B cell (primary cell): ENCODE results near the gene UCHL3. TPM values are rescaled to one million over a fixed set of nuclear protein-coding genes. Genes with fewer than 3 reads are reported as not detected.

Source experiments
- ATAC-seq: fragments of 200-7000 bp; cut with Tn5 transposase; one replicate; pipeline ENCODE4 v1.10.0; 2021; ENCODE audit warnings: low read depth, mild to moderate bottlenecking, moderate number of reproducible peaks, moderate library complexity
- CTCF ChIA-PET: fragments of 350-600 bp; sonication (Branson Sonifier 250); formaldehyde crosslinking; loops from one replicate; lab custom pipeline; 2021; ENCODE audit warnings: antibody characterized with exemption, inconsistent platforms; lab: Charles Lee
- POLR2A ChIA-PET: fragments of 350-600 bp; sonication (Branson Sonifier 250); formaldehyde crosslinking; loops from one replicate; lab custom pipeline; 2021; ENCODE audit warnings: antibody characterized with exemption; lab: Charles Lee
- DNase-seq: peaks from one replicate; pipeline ENCODE4 v3.0.0; 2013
- H2AFZ ChIP-seq: 2 replicates; pipeline ENCODE4 v1.6.1; 2012; ENCODE audit warnings: mild to moderate bottlenecking, low read depth, low read length; ENCODE audit not compliant: insufficient read depth, poor library complexity, severe bottlenecking
- H3K27ac ChIP-seq, 2 donors: 1 replicate in 1 of 2; 2 replicates in 1 of 2; pipeline ENCODE4 v1.5.1; 2012 to 2013; ENCODE audit warnings: low read length in 2 of 2, mild to moderate bottlenecking in 2 of 2, moderate library complexity in 1 of 2
- H3K27me3 ChIP-seq, 4 experiments: fragments of 200-600 bp in 1 of 4; sonication (generic) in 1 of 4; replicated peaks in 1 of 4; 1 replicate in 2 of 4; 2 replicates in 2 of 4; pipeline versions ENCODE4 v1.6.1 to v1.7.0; 2013 to 2016; ENCODE audit warnings: low read length in 3 of 4, mild to moderate bottlenecking in 2 of 4, mixed read lengths in 1 of 4, moderate library complexity in 1 of 4; ENCODE audit not compliant: insufficient read depth in 4 of 4, control insufficient read depth in 3 of 4; ENCODE audit errors: control extremely low read depth in 1 of 4
- H3K36me3 ChIP-seq, 2 experiments: replicated peaks in 1 of 2; 1 replicate in 1 of 2; 2 replicates in 1 of 2; pipeline versions ENCODE4 v1.6.1 to v1.7.1; 2013; ENCODE audit warnings: low read length in 1 of 2; ENCODE audit not compliant: insufficient read depth in 2 of 2, control insufficient read depth in 1 of 2; ENCODE audit errors: control extremely low read depth in 1 of 2, extremely low read depth in 1 of 2
- H3K4me1 ChIP-seq, 2 donors: fragments of 200-600 bp in 1 of 2; sonication (generic) in 1 of 2; 1 replicate in 1 of 2; 2 replicates in 1 of 2; pipeline versions ENCODE4 v1.5.1 to v1.6.1; 2013 to 2017; ENCODE audit warnings: low read length in 2 of 2; ENCODE audit not compliant: control insufficient read depth in 2 of 2, insufficient read depth in 2 of 2
- H3K4me2 ChIP-seq: replicated peaks from 2 replicates; pipeline ENCODE3; 2012; ENCODE audit warnings: mild to moderate bottlenecking, low read depth, low read length; ENCODE audit not compliant: poor library complexity, severe bottlenecking
- H3K4me3 ChIP-seq, 5 experiments: fragments of 200-600 bp in 1 of 5; sonication (generic) in 1 of 5; 1 replicate in 3 of 5; 2 replicates in 2 of 5; pipeline versions ENCODE4 v1.5.1 to v1.7.0; 2011 to 2016; ENCODE audit warnings: low read length in 4 of 5, mild to moderate bottlenecking in 4 of 5, low read depth in 2 of 5, control low read depth in 1 of 5, moderate library complexity in 1 of 5; ENCODE audit not compliant: insufficient read depth in 1 of 5; ENCODE audit errors: control extremely low read depth in 1 of 5, extremely low read depth in 1 of 5
- H3K79me2 ChIP-seq: fragments of 200-600 bp; sonication (generic); one replicate; pipeline ENCODE4 v1.6.0; 2016; ENCODE audit warnings: low read length; ENCODE audit not compliant: control insufficient read depth, insufficient read depth
- H3K9ac ChIP-seq: fragments of 200-600 bp; sonication (generic); 2 replicates; pipeline ENCODE4 v1.6.1; 2017; ENCODE audit warnings: mild to moderate bottlenecking, low read length, moderate library complexity
- H3K9me3 ChIP-seq, 3 donors: one replicate each; pipeline versions ENCODE4 v1.6.1 to v1.7.1; 2013; ENCODE audit warnings: low read length in 2 of 3; ENCODE audit not compliant: control insufficient read depth in 2 of 3, insufficient read depth in 1 of 3; ENCODE audit errors: control extremely low read depth in 1 of 3
- H4K20me1 ChIP-seq: 2 replicates; pipeline ENCODE4 v1.6.0; 2012; ENCODE audit warnings: mild to moderate bottlenecking, low read length; ENCODE audit not compliant: insufficient read depth, control insufficient read depth, poor library complexity, severe bottlenecking
- H3K27ac Mint-ChIP-seq: one replicate; pipeline ENCODE4 v1.8.0; 2021; ENCODE audit warnings: mixed read lengths
- H3K27me3 Mint-ChIP-seq: one replicate; pipeline ENCODE4 v1.8.0; 2021; ENCODE audit warnings: mixed read lengths
- H3K4me1 Mint-ChIP-seq: one replicate; pipeline ENCODE4 v1.8.0; 2021; ENCODE audit warnings: mixed read lengths
- H3K4me3 Mint-ChIP-seq: one replicate; pipeline ENCODE4 v1.8.0; 2021; ENCODE audit warnings: mixed read lengths
- H3K9me3 Mint-ChIP-seq: one replicate; pipeline ENCODE4 v1.8.0; 2022; ENCODE audit warnings: mixed read lengths; ENCODE audit not compliant: insufficient read depth
- EZH2 ChIP-seq: IDR thresholded peaks from 2 replicates; pipeline ENCODE4 v1.6.1; 2012; ENCODE audit warnings: borderline replicate concordance, low read depth, mild to moderate bottlenecking, moderate library complexity, low read length; ENCODE audit not compliant: insufficient read depth, poor library complexity, severe bottlenecking
- WGBS: methylation state at CpG from one replicate; pipeline ENCODE4 v1.1.5; 2013; ENCODE audit warnings: missing lambda C conversion rate; ENCODE audit not compliant: insufficient coverage; 5-methylcytosine and 5-hydroxymethylcytosine counted together
- intact Hi-C: fragments of 100-400 bp; cut with micrococcal nuclease; formaldehyde crosslinking; loops from one replicate; pipeline ENCODE4 v1.10.0; 2022
- polyA plus RNA-seq: library from polyadenylated mRNA; depleted of rRNA; stranded (reverse); fragments of >200 nt; gene quantifications from 2 replicates; pipeline ENCODE4 v1.2.3, GENCODE V29; 2012
- total RNA-seq, 2 donors: library from RNA; stranded (reverse); fragments of 120-200 nt in 1 of 2; gene quantifications; 1 replicate in 1 of 2; 2 replicates in 1 of 2; pipeline versions ENCODE4 v1.2.3 to v1.2.4, GENCODE V29; 2013 to 2022
- TF ChIP-seq, protein P1 (sequence below): fragments of 200-600 bp; IDR thresholded peaks from one replicate; pipeline ENCODE4 v1.8.0; 2022; ENCODE audit warnings: antibody characterized with exemption, mild to moderate bottlenecking

The UCHL3 gene
- total and polyA plus RNA-seq, 2 donors (not counting 1 experiment from before 2014, with no cell fraction given), result 13.3 to 13.5 TPM

DNA sequence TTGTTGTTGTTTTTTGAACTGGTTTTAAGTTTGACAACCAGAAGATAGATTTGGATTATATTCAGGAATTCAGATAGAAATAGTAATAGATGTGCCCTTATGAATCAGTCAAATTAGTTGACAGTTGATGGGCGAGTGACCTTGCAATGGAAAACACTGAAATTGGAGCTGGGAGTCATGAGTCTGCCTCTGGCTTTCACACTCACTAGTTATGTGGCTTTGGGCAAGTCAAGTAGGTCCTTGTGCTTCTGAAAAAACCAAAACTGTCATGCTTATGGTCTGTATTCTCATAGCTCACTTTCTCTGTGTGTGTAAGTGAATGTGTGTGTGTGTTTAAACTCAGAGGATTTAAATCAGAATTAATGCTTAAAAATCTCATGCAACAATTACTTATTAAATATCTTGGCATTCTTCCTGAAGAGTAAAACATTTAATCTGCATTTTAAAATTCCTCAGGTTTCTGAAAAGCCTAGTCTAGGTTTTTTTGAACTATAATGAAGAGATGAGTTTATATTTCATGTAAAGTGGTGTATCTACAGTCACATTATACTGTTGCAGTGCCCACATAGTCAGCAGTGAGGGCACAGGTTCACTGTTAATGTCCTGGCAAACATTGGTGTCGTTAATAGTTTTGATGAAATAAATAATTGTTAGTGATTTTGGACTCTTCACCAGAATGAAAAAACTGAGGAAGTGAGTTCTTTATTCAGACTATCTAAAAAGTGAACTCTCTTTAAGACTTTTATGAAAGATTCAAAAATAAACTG is 32.5 kb downstream of the UCHL3 start:
- TF ChIP-seq EZH2, result no peak
- TF ChIP-seq, protein P1, sequence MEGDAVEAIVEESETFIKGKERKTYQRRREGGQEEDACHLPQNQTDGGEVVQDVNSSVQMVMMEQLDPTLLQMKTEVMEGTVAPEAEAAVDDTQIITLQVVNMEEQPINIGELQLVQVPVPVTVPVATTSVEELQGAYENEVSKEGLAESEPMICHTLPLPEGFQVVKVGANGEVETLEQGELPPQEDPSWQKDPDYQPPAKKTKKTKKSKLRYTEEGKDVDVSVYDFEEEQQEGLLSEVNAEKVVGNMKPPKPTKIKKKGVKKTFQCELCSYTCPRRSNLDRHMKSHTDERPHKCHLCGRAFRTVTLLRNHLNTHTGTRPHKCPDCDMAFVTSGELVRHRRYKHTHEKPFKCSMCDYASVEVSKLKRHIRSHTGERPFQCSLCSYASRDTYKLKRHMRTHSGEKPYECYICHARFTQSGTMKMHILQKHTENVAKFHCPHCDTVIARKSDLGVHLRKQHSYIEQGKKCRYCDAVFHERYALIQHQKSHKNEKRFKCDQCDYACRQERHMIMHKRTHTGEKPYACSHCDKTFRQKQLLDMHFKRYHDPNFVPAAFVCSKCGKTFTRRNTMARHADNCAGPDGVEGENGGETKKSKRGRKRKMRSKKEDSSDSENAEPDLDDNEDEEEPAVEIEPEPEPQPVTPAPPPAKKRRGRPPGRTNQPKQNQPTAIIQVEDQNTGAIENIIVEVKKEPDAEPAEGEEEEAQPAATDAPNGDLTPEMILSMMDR, result no peak
- no peaks in the 10 kb centered on the region for H3K4me1 Mint-ChIP-seq
- H3K27me3 Mint-ChIP-seq, result no peaks in the 10 kb centered on the region
- ATAC-seq (no peak), DNase-seq (no peak)
- H4K20me1 ChIP-seq, result no peaks in the 10 kb centered on the region
- H3K36me3 ChIP-seq, result peaks cover 3 to 6% of the 10 kb centered on the region in 2 experiments
- intact Hi-C loops, result no loop called here
- H3K9me3 ChIP-seq, result peaks cover 1 to 3% (median 3%) of the 10 kb centered on the region in 3 donors
- H3K4me1 ChIP-seq, result no peaks in the 10 kb centered on the region
- 100% methylated on average over 1 of the region's 2 CpGs for WGBS
- POLR2A ChIA-PET, result no interaction called here
- H3K9me3 Mint-ChIP-seq, result peaks cover 5% of the 10 kb centered on the region
- H3K9ac ChIP-seq, result no peak overlapping the region
- H3K4me3 ChIP-seq, result no peak overlapping the region
- CTCF ChIA-PET, result no interaction called here
- no peaks in the 10 kb centered on the region for H3K79me2 ChIP-seq
- no peak overlapping the region for H3K27ac Mint-ChIP-seq
- no peak overlapping the region for H3K4me3 Mint-ChIP-seq
- no peak overlapping the region for H3K27ac ChIP-seq
- no peak overlapping the region for H3K4me2 ChIP-seq
- no peak overlapping the region for H2AFZ ChIP-seq
- H3K27me3 ChIP-seq, result no peaks in the 10 kb centered on the region

DNA sequence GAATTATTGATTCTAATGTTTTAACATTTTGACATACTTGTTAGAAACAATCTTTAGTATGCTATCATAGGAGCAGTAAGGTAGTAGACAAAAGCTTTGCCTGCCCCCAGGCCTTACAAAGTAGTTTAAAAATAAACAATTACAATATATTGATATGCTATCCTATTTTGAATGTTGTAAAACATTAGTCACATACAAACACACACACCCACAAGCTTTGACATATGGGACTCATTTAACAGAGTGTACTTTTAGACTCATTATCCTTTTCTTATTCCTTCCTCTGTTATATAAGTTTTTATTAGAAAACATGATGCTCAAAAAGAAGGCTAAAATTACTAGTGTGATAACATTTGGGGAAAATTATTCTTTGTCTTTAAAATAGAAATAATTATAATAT is 33.5 kb downstream of the UCHL3 start:
- DNase-seq, result no peak
- peaks cover 3 to 6% of the 10 kb centered on the region in 2 experiments for H3K36me3 ChIP-seq
- no peaks in the 10 kb centered on the region for H4K20me1 ChIP-seq
- H3K27ac ChIP-seq, result no peak overlapping the region
- Mint-ChIP-seq H3K9me3 (peaks cover 5% of the 10 kb centered on the region), H3K27ac (no peak overlapping the region), H3K4me1 (no peaks in the 10 kb centered on the region), H3K27me3 (no peaks in the 10 kb centered on the region), H3K4me3 (no peak overlapping the region)
- no peaks in the 10 kb centered on the region for H3K79me2 ChIP-seq
- H3K4me1 ChIP-seq, result no peaks in the 10 kb centered on the region
- no peak overlapping the region for H3K4me2 ChIP-seq
- TF ChIP-seq EZH2, result no peak
- TF ChIP-seq, protein P1, result no peak
- POLR2A ChIA-PET, result no interaction called here
- no peak overlapping the region for H2AFZ ChIP-seq
- H3K4me3 ChIP-seq, result no peak overlapping the region
- no peak for ATAC-seq
- no peaks in the 10 kb centered on the region for H3K27me3 ChIP-seq
- intact Hi-C loops, result no loop called here
- CTCF ChIA-PET, result no interaction called here
- H3K9me3 ChIP-seq, result peaks cover 1 to 3% (median 3%) of the 10 kb centered on the region in 3 donors
- H3K9ac ChIP-seq, result no peak overlapping the region
